Activated CD8-positive, alpha-beta memory T cell treated with anti-CD3 and anti-CD28 coated beads for 48 hours (primary cell): ENCODE measurements around the gene PTPN1.
A peak's percentile ranks its signal among the peaks of the same experiment; 100 is the strongest.
"Not testable (repeated sequence)": the region's sequence is repeated elsewhere in the genome, so short reads cannot be mapped to it uniquely, and the experiment has no call there.

ENCODE experiments used
- DNase-seq, 3 experiments: peaks; one replicate each; pipeline ENCODE4 v3.0.0-alpha.2; 2020; ENCODE audit warnings: low read depth in 2 of 3, low spot score in 2 of 3

The PTPN1 gene

GRCh38 chr20:50552979-50553378 lies 42.8 kb downstream of the PTPN1 start:
- DNase-seq: no peak

DNA sequence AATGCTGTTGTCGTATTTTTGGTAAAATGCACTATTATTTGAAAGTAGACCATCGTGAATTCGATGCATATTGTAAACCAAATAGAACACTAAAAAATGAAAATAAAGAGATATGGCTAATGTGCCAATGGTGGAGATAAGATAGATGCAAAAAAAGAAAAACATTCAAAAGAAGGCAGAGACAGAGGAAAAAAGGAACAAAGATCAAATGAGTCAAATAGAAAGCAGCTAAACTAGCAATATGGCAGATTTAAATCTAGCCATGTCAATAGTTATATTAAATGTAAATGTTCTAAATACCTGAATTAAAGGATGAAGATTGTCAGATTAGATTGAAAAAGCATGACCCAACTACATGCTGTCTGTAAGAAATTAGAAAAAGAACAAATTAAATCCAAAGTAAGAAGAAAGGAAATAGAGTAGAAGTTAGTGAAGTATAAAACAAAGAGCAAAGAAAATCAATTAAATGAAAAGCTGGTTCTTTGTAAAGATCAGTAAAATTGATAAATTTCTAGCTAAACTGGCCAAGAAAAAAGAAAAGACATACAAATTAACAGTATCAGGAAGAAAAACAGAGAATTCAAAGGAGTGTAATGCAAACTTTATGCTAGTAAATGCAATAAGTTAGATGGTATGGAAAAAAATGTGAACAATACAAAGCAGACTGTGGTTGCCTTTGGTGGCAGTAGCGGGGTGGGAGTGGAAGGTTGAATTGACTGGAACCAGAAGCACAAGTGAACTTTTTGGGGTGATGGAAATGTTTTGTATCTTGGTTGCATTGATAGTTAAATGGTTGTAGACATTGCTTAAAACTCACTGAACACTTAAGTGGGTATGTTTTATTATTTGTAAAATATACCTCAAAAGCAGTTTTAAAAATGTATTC lies 44.8 kb downstream of the PTPN1 start:
- no peak for DNase-seq

GRCh38 chr20:50555662-50556061 lies 45.5 kb downstream of the PTPN1 start:
- no peak for DNase-seq

- no peak for DNase-seq
These were observed 47.5 kb downstream of the PTPN1 start for GRCh38 chr20:50557549-50558134.

GRCh38 chr20:50558483-50558925 lies 48.3 kb downstream of the PTPN1 start:
- no peak for DNase-seq

- no peak for DNase-seq
These were observed 49.0 kb downstream of the PTPN1 start for GRCh38 chr20:50559149-50559548.

GRCh38 chr20:50559856-50560638 lies 49.9 kb downstream of the PTPN1 start:
- no peak for DNase-seq

- DNase-seq: no peak
These were observed 50.7 kb downstream of the PTPN1 start for GRCh38 chr20:50560867-50561266.

- peak in 2 of 3 experiments; percentile 37 to 48 for DNase-seq
These were observed 51.3 kb downstream of the PTPN1 start for GRCh38 chr20:50561379-50562078.

DNA sequence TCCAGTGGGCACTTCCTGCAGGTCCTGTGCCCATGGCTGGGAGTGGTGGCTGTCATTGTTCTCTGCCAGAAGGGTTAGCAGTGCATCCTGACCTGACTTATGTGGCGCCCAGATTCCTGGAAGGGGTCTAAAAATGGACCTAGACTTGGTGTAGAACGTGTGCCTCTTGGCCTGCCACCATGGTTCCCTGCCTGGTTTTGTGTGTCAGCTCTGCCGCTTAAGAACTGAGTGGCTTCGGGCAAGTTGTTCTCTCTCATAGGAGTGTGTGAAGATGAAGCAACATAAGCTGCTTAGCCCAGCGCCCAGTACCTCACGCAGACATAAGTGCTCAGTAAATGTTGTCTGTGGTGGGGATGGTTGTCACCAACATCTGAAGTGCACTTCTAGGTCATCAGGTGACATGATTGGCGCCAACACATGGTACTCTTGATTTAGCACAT lies 52.1 kb downstream of the PTPN1 start:
- DNase-seq: no peak

DNA sequence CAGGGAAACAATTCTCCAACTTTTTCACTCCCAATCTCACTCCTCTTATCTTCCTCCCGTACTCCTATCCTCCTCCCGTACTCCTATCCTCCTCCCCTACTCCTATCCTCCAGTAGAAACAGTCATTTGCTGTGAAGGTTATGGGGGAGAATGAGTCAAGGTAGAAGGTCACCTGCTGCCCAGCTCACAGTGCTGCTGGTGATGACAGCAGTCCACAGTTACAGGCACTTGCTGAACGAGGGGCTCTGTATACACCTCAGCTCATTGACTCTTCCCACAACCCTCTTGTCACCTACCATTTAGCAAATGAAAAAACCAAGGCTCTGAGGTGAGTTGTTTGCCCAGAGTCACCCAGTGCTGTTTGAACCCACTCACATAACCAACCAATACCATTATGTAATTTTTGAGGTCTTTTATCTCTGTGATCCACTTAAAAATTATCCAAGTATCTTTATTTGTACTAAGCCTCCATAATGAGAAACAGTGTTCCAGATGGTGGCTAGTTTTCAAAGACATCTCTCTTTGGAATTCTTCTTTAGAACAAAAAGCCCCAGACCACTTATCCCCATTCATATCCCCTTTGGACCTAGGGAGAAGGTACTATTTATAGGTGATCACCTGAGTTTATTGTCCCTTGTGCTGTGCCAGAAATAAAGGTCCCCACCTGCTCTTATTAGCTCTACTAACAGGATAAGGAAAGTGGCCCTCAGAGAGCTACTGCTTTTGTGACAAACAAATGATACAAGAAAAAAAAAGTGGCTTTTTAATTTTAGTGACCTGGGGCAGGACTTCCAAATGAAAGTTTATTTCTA lies 53.2 kb downstream of the PTPN1 start:
- DNase-seq: no peak

- no peak for DNase-seq
These were observed 55.2 kb downstream of the PTPN1 start for GRCh38 chr20:50565383-50565782.

DNA sequence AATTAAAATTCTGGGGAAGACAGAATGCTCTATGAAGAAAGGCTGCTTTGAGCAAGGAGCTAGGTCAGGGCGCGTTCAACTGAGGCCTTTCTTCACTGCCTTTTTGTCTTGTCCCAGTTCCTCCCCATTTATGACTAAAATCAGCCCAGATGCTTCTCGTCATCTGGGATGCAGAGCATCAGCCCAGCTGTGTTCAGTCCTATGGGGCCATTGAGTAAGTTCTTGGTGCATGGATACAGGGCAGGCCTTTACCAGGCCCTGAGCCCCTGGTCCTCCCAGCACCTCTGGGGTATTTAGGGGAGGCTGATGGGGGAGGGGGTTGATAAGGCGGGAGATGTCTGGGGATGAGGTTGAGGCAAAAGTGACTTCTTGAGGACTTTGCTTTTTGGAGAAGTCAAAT lies 55.7 kb downstream of the PTPN1 start:
- no peak for DNase-seq

DNA sequence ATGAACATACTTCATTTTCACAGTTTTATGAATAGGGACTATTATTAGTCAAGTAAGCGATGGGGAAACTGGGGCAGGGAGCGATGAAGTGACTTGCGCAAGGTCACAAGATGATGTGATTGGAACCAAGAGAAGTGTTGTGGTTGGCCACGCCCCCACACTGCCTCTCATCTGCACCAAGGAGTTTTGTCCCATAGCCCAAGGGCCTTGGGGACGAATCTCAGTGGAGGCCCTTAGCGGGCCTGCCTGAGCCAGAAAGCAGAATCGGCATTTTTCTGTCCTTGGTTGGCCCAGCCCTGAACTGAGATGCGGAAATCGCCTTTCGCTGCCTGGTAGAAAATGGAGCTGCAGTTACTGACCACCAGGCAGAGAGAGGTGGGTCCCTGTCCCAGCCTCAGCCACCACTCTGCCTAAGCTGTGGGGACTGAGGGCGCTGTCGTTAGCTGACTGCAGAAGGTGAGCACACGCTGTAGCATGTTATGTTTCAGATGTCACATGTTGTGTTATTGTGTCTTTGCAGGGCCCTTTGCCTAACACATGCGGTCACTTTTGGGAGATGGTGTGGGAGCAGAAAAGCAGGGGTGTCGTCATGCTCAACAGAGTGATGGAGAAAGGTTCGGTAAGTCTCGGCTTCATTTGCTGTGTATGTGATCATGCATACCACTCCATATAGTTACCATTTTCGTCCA lies 57.8 kb downstream of the PTPN1 start:
- no peak for DNase-seq

- no peak for DNase-seq
These were observed 58.4 kb downstream of the PTPN1 start for GRCh38 chr20:50568549-50568942.

- not testable (repeated sequence) for DNase-seq
These were observed 59.3 kb downstream of the PTPN1 start for GRCh38 chr20:50569487-50569863.

DNA sequence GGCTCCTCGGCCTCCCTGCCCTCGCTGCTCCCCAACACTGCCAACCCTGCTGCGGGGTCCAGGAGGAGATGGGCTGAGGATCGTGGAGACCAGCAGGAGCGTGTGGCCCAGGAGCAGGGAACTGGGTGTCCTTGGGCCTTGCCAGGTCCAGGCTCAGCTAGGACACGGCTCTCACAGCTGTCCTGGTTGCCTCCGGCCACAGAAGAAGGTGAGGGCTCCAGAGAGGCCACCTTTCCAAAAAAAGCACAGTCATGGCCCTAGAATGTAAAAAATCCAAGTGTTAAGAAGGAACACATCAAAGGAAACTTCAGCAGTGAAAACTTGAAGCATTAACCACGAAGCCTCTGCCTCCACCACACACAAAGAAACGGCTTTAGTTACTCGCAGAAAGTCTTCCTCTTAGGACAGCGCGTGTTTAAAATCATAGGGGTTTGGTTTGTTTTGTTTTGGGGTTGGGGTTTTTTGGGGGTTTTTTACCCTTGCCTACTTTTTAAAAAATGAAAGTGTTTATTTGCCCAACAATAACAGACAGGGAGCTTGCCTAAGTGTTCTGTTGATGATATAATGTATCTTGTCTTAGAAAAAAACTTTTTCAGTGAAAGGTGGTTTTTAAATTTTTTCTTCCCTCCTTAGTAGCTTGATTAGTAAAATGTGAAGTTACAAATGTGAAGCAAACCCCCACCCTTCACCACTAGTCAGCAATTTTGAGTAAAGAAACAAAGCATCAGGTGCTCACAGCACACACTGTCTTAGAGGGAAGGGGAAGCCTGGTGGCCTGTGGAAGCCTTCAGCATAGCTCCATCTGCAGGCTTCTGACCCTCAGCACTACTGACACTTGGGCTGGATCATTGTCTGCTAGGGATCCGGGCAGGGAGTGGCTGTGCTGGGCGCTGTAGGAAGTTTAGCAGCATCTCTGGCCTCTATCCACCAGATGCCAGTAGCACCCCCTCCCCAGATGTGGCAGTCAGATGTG lies 60.0 kb downstream of the PTPN1 start:
- no peak for DNase-seq

- no peak for DNase-seq
These were observed 61.3 kb downstream of the PTPN1 start for GRCh38 chr20:50571466-50571865.
